Kidney (tissue), 14 donors: ENCODE results near the gene CHKB. TPM values are rescaled to one million over a fixed set of nuclear protein-coding genes. Genes with fewer than 3 reads are reported as not detected.

Experiments used
- DNase-seq, 5 donors: peaks; one replicate each; pipeline ENCODE4 v3.0.0-alpha.2; 2013 to 2020
- FAIRE-seq: peaks from 2 replicates; lab custom pipeline; 2012; peaks lifted over from hg19 to GRCh38; lab: Jason Lieb, UNC
- H3K27ac ChIP-seq, 2 donors: one replicate each; pipeline ENCODE4 v1.7.0; 2013; ENCODE audit warnings: low read depth in 2 of 2, low read length in 2 of 2, inconsistent platforms in 1 of 2
- H3K27me3 ChIP-seq: one replicate; pipeline ENCODE4 v1.7.1; 2013; ENCODE audit warnings: low read length, inconsistent platforms; ENCODE audit not compliant: control insufficient read depth, insufficient read depth
- H3K36me3 ChIP-seq, 3 donors: one replicate each; pipeline versions ENCODE4 v1.7.0 to v1.7.1; 2013; ENCODE audit warnings: low read length in 3 of 3, control low read depth in 1 of 3, inconsistent platforms in 1 of 3; ENCODE audit not compliant: insufficient read depth in 3 of 3, control insufficient read depth in 2 of 3
- H3K4me1 ChIP-seq, 3 donors: one replicate each; pipeline versions ENCODE4 v1.7.0 to v1.7.1; 2013; ENCODE audit warnings: low read length in 3 of 3, inconsistent platforms in 1 of 3, low read depth in 1 of 3; ENCODE audit not compliant: control insufficient read depth in 2 of 3, insufficient read depth in 2 of 3
- H3K4me3 ChIP-seq, 3 donors: one replicate each; pipeline versions ENCODE4 v1.7.0 to v1.8.1; 2013; ENCODE audit warnings: low read length in 3 of 3, control low read depth in 1 of 3, inconsistent platforms in 1 of 3
- H3K9ac ChIP-seq, 3 donors: one replicate each; pipeline versions ENCODE4 v1.7.0 to v1.7.1; 2013; ENCODE audit warnings: low read length in 3 of 3, control low read depth in 1 of 3, inconsistent platforms in 1 of 3
- H3K9me3 ChIP-seq, 3 donors: one replicate each; pipeline versions ENCODE4 v1.7.0 to v1.7.1; 2013; ENCODE audit warnings: low read length in 3 of 3, control low read depth in 1 of 3, inconsistent platforms in 1 of 3; ENCODE audit not compliant: control insufficient read depth in 2 of 3, insufficient read depth in 1 of 3
- intact Hi-C: fragments of 100-400 bp; cut with DNase I; formaldehyde crosslinking; loops from one replicate; pipeline ENCODE4 v1.11.1; 2022
- polyA plus RNA-seq: library from polyadenylated mRNA; stranded (reverse); fragments of 350-450 nt; fragmentation: Illumina TruSeq; extraction: RNeasy Lipid Tissue Mini Kit (QIAGEN cat#74804); gene quantifications from one replicate; pipeline ENCODE4 v1.2.3, GENCODE V29; 2014; ENCODE audit warnings: low read depth, low replicate concordance; ENCODE audit not compliant: insufficient read depth
- total RNA-seq: library from RNA; stranded (reverse); fragmentation: NEBNext Ultra II Directional; extraction: Animal tissue kit (Norgen Biotek cat#: 25700); gene quantifications from one replicate; pipeline ENCODE4 v1.2.1, GENCODE V29; 2021
- TF ChIP-seq, protein P1 (sequence below): IDR thresholded peaks from 3 replicates; pipeline ENCODE4 v1.5.1; 2012; ENCODE audit warnings: mild to moderate bottlenecking, moderate library complexity, borderline replicate concordance; ENCODE audit not compliant: insufficient read depth; ENCODE audit errors: extremely low read depth
- donor health status: control.
- donor health status: control.
- donor health status: control.
- donor health status: control.
- donor health status: control.
- donor health status: DM: yes; HTN: yes; CAD: no.
- donor health status: Normal renal cell carcinoma (clear cell type).

The CHKB gene
- total and polyA plus RNA-seq, 2 donors from 2014 or later = 73.0 to 91.7 TPM

DNA sequence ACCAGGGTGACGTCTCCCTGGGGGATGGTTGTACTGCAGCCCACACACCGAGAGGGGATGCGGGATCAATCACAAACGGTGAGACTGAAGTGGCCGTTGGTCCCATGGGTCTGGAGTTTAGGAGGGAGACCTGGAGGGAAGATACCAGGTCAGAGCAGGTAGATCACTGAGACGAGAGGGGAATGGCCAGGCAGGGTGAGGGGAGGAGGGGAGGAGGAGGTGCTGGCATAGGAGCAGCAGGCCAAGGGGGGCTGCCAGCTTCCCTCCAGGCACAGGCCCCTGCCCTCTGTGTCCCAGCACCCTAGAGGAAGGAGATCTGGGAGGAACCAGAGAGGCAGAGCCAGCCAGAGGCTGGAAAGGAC, 25.0 kb upstream of the CHKB start:
- no peaks in the 10 kb centered on the region for H3K36me3 ChIP-seq
- no peak overlapping the region for H3K27ac ChIP-seq
- H3K27me3 ChIP-seq = peaks cover 7% of the 10 kb centered on the region
- H3K9me3 ChIP-seq = no peaks in the 10 kb centered on the region
- FAIRE-seq = no peak
- H3K4me1 ChIP-seq = no peaks in the 10 kb centered on the region
- no peak overlapping the region for H3K9ac ChIP-seq
- H3K4me3 ChIP-seq = no peak overlapping the region
- intact Hi-C loops = no loop called here
- TF ChIP-seq, protein P1, sequence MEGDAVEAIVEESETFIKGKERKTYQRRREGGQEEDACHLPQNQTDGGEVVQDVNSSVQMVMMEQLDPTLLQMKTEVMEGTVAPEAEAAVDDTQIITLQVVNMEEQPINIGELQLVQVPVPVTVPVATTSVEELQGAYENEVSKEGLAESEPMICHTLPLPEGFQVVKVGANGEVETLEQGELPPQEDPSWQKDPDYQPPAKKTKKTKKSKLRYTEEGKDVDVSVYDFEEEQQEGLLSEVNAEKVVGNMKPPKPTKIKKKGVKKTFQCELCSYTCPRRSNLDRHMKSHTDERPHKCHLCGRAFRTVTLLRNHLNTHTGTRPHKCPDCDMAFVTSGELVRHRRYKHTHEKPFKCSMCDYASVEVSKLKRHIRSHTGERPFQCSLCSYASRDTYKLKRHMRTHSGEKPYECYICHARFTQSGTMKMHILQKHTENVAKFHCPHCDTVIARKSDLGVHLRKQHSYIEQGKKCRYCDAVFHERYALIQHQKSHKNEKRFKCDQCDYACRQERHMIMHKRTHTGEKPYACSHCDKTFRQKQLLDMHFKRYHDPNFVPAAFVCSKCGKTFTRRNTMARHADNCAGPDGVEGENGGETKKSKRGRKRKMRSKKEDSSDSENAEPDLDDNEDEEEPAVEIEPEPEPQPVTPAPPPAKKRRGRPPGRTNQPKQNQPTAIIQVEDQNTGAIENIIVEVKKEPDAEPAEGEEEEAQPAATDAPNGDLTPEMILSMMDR = no peak
- no peak for DNase-seq

DNA sequence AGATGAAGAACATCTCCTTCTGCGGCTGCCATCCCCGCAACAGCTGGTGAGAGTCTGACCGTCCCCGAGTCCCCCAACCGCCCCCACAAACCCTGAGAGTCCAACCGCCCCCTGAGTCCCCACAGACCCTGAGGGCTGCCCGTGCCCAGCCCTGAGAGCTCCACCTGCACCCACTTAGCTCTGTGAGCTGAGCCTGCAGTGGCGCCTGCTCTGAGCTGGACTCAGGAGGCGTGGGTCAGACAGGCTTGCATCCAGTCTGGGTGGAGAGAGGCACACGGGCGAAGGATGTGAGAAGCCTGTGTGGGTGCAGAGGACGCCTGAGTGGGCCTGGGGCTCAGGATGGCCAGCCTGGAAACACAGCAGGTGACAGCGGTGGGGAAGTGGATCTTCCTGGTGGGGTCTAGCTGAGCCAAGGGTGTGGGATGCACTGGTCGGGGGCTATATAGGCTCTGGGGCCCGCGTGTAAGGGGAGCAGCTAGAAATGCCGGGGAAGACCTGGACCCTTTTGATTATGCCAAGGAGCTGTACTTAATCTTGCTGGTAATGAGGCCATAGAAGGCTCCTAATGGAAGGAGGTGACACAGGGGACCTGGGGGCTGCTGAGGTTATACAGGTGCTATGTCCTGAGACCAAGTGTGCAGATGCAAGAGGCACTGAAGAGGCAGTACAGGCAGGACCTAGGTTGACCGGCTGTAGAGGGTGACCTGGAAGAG, 24.5 kb upstream of the CHKB start:
- DNase-seq (no peak), FAIRE-seq (no peak)
- TF ChIP-seq, protein P1 = no peak
- Histone ChIP-seq H3K27ac (no peak overlapping the region), H3K4me3 (no peak overlapping the region), H3K9me3 (no peaks in the 10 kb centered on the region), H3K9ac (no peak overlapping the region), H3K4me1 (no peaks in the 10 kb centered on the region), H3K36me3 (no peaks in the 10 kb centered on the region), H3K27me3 (peaks cover 11% of the 10 kb centered on the region)
- intact Hi-C loops = no loop called here

- Histone ChIP-seq H3K4me1 (no peaks in the 10 kb centered on the region), H3K4me3 (no peak overlapping the region), H3K9me3 (no peaks in the 10 kb centered on the region), H3K9ac (no peak overlapping the region), H3K36me3 (no peaks in the 10 kb centered on the region), H3K27me3 (peaks cover 14% of the 10 kb centered on the region), H3K27ac (no peak overlapping the region)
- no peak for FAIRE-seq
- peak in 1 of 5 donors; percentile 51 for DNase-seq
- TF ChIP-seq, protein P1 = no peak
- intact Hi-C loops = no loop called here
Observed at GRCh38 chr22:50606165-50606945, 23.7 kb upstream of the CHKB start.
